K562 (cell line): ENCODE data around the gene KLB. TPM values are rescaled to one million over a fixed set of nuclear protein-coding genes. Genes with fewer than 3 reads are reported as not detected.

ENCODE experiments used
- ATAC-seq: fragments of 200-7000 bp; cut with Tn5 transposase; 3 replicates; pipeline ENCODE4 v1.9.1; 2020; ENCODE audit warnings: moderate library complexity
- BruUV-seq: library from RNA; stranded (reverse); fragments of 400-500 nt; replicated peaks from 2 replicates; lab custom pipeline; 2021; lab: Mats Ljungman, UMichigan
- CTCF ChIA-PET: fragments of 300-600 bp; formaldehyde crosslinking; extraction: SDS; loops from one replicate; lab custom pipeline; 2021; ENCODE audit warnings: low intra/inter-chr PET ratio; lab: Yijun Ruan, JAX
- POLR2A ChIA-PET: fragments of 300-600, 350-650 bp; sonication (Branson Sonifier 250); formaldehyde crosslinking; extraction: SDS; loops from one replicate; lab custom pipeline; 2021; ENCODE audit warnings: antibody characterized with exemption, inconsistent platforms; lab: Yijun Ruan, JAX
- DNase-seq, 4 experiments: peaks; one replicate each; pipeline versions ENCODE4 v3.0.0 to v3.0.0-alpha.2; 2011 to 2018; ENCODE audit warnings: low spot score in 3 of 4, mixed read lengths in 3 of 4; ENCODE audit errors: extremely low read depth in 1 of 4
- FAIRE-seq: peaks from 2 replicates; lab custom pipeline; 2011; peaks lifted over from hg19 to GRCh38; lab: Jason Lieb, UNC
- H2AFZ ChIP-seq: 2 replicates; pipeline ENCODE4 v1.6.0; 2011; ENCODE audit warnings: low read depth, low read length, control low read depth, inconsistent platforms
- H3K27ac ChIP-seq: fragments of 200-600 bp; 3 replicates; pipeline ENCODE4 v1.8.0; 2011; ENCODE audit warnings: low read depth, mild to moderate bottlenecking, control low read depth, inconsistent platforms, low read length, moderate library complexity, mixed read lengths; ENCODE audit errors: extremely low read depth
- H3K27me3 ChIP-seq, 2 experiments: fragments of 300-600 bp in 1 of 2; 2 replicates in 1 of 2; 3 replicates in 1 of 2; pipeline versions ENCODE4 v1.6.0 to v1.8.0; 2011; ENCODE audit warnings: inconsistent platforms in 2 of 2, low read length in 2 of 2, mild to moderate bottlenecking in 1 of 2, mixed read lengths in 1 of 2, moderate library complexity in 1 of 2; ENCODE audit not compliant: control insufficient read depth in 2 of 2, insufficient read depth in 2 of 2
- H3K36me3 ChIP-seq: fragments of 300-600 bp; 3 replicates; pipeline ENCODE4 v1.8.0; 2011; ENCODE audit warnings: mild to moderate bottlenecking, low read length, inconsistent platforms; ENCODE audit not compliant: control insufficient read depth, insufficient read depth
- H3K4me1 ChIP-seq, 2 experiments: fragments of 200-600 bp in 1 of 2; replicated peaks in 1 of 2; 2 replicates in 1 of 2; 3 replicates in 1 of 2; pipeline versions ENCODE4 v1.5.1 to v1.8.0; 2011; ENCODE audit warnings: inconsistent platforms in 2 of 2, low read length in 2 of 2, mild to moderate bottlenecking in 1 of 2, mixed read lengths in 1 of 2, moderate library complexity in 1 of 2; ENCODE audit not compliant: control insufficient read depth in 2 of 2, insufficient read depth in 2 of 2
- H3K4me2 ChIP-seq: 2 replicates; pipeline ENCODE4 v1.6.1; 2011; ENCODE audit warnings: low read length, control low read depth, inconsistent platforms, mixed read lengths; ENCODE audit not compliant: insufficient read depth
- H3K4me3 ChIP-seq: fragments of 200-600 bp; sonication (generic), shearing (Covaris generic); 2 replicates; pipeline ENCODE4 v1.5.1; 2016; ENCODE audit warnings: control low read depth, inconsistent platforms
- H3K79me2 ChIP-seq: fragments of 200-600 bp; 3 replicates; pipeline ENCODE4 v1.8.0; 2011; ENCODE audit warnings: low read length, inconsistent platforms; ENCODE audit not compliant: control insufficient read depth, insufficient read depth
- H3K9ac ChIP-seq, 2 experiments: 2 replicates each; pipeline versions ENCODE4 v1.6.0 to v1.6.1; 2011; ENCODE audit warnings: low read depth in 2 of 2, low read length in 2 of 2, control low read depth in 1 of 2, inconsistent platforms in 1 of 2, mild to moderate bottlenecking in 1 of 2, mixed read lengths in 1 of 2; ENCODE audit not compliant: insufficient read depth in 1 of 2
- H3K9me1 ChIP-seq: one replicate; pipeline ENCODE4 v1.6.0; 2011; ENCODE audit warnings: inconsistent platforms, mild to moderate bottlenecking, low read length, moderate library complexity; ENCODE audit not compliant: control insufficient read depth, insufficient read depth
- H3K9me3 ChIP-seq: replicated peaks from 2 replicates; pipeline ENCODE4 v1.5.1; 2011; ENCODE audit warnings: low read depth, low read length, inconsistent platforms; ENCODE audit not compliant: control insufficient read depth, insufficient read depth
- H4K20me1 ChIP-seq: replicated peaks from 2 replicates; pipeline ENCODE4 v1.6.1; 2011; ENCODE audit warnings: low read length, inconsistent platforms, mixed read lengths; ENCODE audit not compliant: control insufficient read depth, insufficient read depth
- AFF4 ChIP-seq: sonication (generic); formaldehyde crosslinking; IDR thresholded peaks from 2 replicates; pipeline ENCODE4 v1.8.0; 2023; ENCODE audit warnings: mild to moderate bottlenecking, missing genetic modification reagents
- ATF7 ChIP-seq: fragments of 450-650 bp; IDR thresholded peaks from 2 replicates; pipeline ENCODE4 v1.7.1; 2014; ENCODE audit warnings: mild to moderate bottlenecking, moderate library complexity
- C11orf30 ChIP-seq: fragments of 450-650 bp; IDR thresholded peaks from 2 replicates; pipeline ENCODE4 v1.6.1; 2016; ENCODE audit warnings: low read depth, mild to moderate bottlenecking
- CBX2 ChIP-seq: fragments of 200-600 bp; sonication (generic); IDR thresholded peaks from one replicate; pipeline ENCODE4 v1.6.1; 2012; ENCODE audit warnings: mild to moderate bottlenecking, low read length, inconsistent platforms; ENCODE audit not compliant: insufficient read depth, poor library complexity, severe bottlenecking
- CREB3 ChIP-seq: fragments of 450-650 bp; conservative IDR thresholded peaks from 2 replicates; pipeline ENCODE4 v1.6.1; 2016; ENCODE audit warnings: missing genetic modification characterization, low read depth, mild to moderate bottlenecking, missing compliant biosample characterization, moderate library complexity
- DEAF1 ChIP-seq: fragments of 450-650 bp; formaldehyde crosslinking; IDR thresholded peaks from 2 replicates; pipeline ENCODE4 v1.4.0; 2020; ENCODE audit warnings: mild to moderate bottlenecking, moderate library complexity
- DPF2 ChIP-seq: fragments of 450-650 bp; IDR thresholded peaks from 2 replicates; pipeline ENCODE4 v1.6.1; 2016
- JUND ChIP-seq, 2 experiments: IDR thresholded peaks; 2 replicates in 1 of 2; 3 replicates in 1 of 2; pipeline ENCODE4 v1.6.1; 2011; ENCODE audit warnings: borderline replicate concordance in 2 of 2, low read depth in 2 of 2, low read length in 2 of 2, improper control_type of control experiment in 1 of 2, missing biosample characterization in 1 of 2, missing genetic modification characterization in 1 of 2, missing genetic modification reagents in 1 of 2
- MAFG ChIP-seq: fragments of 450-650 bp; conservative IDR thresholded peaks from 2 replicates; pipeline ENCODE4 v1.6.1; 2016; ENCODE audit warnings: missing genetic modification characterization, missing compliant biosample characterization
- NCOA1 ChIP-seq: fragments of 450-650 bp; IDR thresholded peaks from 2 replicates; pipeline ENCODE4 v1.6.1; 2016; ENCODE audit warnings: low read depth
- POLR3G ChIP-seq: IDR thresholded peaks from 2 replicates; pipeline ENCODE4 v1.6.1; 2011; ENCODE audit not compliant: insufficient read length, insufficient replicate concordance; ENCODE audit errors: extremely low read depth
- RB1 ChIP-seq: fragments of 450-650 bp; IDR thresholded peaks from 2 replicates; pipeline ENCODE4 v1.6.1; 2017; ENCODE audit warnings: low read depth, mild to moderate bottlenecking
- SAP30 ChIP-seq: fragments of 200-600 bp; sonication (generic); IDR thresholded peaks from 2 replicates; pipeline ENCODE4 v1.6.1; 2012; ENCODE audit warnings: borderline replicate concordance, low read depth, mild to moderate bottlenecking, moderate library complexity, low read length, control low read depth, inconsistent platforms; ENCODE audit not compliant: insufficient read depth, poor library complexity, severe bottlenecking
- TCF7 ChIP-seq: sonication (generic); IDR thresholded peaks from 2 replicates; pipeline ENCODE4 v1.6.1; 2016; ENCODE audit warnings: antibody characterized with exemption, borderline replicate concordance
- ZNF316 ChIP-seq: fragments of 450-650 bp; IDR thresholded peaks from 2 replicates; pipeline ENCODE4 v1.6.1; 2016
- WGBS: fragments of 100-300 bp; shearing (Covaris generic); methylation state at CpG from one replicate; pipeline ENCODE4 v1.1.6; 2016; ENCODE audit warnings: low coverage, mixed read lengths; ENCODE audit not compliant: insufficient coverage; ENCODE audit errors: missing lambda C conversion rate; 5-methylcytosine and 5-hydroxymethylcytosine counted together
- in situ Hi-C: fragments of 300-500 bp; cut with MboI; formaldehyde crosslinking; loops from 4 replicates; pipeline ENCODE4 v1.15.0; 2018; ENCODE audit warnings: inconsistent platforms, mixed read lengths
- intact Hi-C: fragments of 100-400 bp; cut with micrococcal nuclease; formaldehyde crosslinking; loops from 2 replicates; pipeline ENCODE4 v1.14.2; 2022
- polyA plus RNA-seq, 8 experiments: library from polyadenylated mRNA; depleted of rRNA in 4 of 8; stranded (reverse) in 5 of 8; unstranded in 3 of 8; fragments of >200 nt; fragmentation: Nextera tagmentation in 2 of 8; fragmentation: Illumina TruSeq in 1 of 8; extraction: Ambion mirVana in 2 of 8; extraction: Trizol in 1 of 8; gene quantifications; 2 replicates each; pipeline versions ENCODE4 v1.2.1 to v1.2.3, GENCODE V29; 2011 to 2014; ENCODE audit warnings: inconsistent platforms in 1 of 8, missing spikeins in 1 of 8
- total RNA-seq, 7 experiments: library from RNA; depleted of rRNA in 6 of 7; stranded (reverse); fragments of >200 nt in 6 of 7; fragmentation: Illumina TruSeq in 2 of 7; extraction: Trizol in 2 of 7; gene quantifications; 2 replicates each; pipeline versions ENCODE4 v1.2.1 to v1.2.3, GENCODE V29; 2011 to 2021; ENCODE audit warnings: low replicate concordance in 1 of 7

The KLB gene
- total and polyA plus RNA-seq, 9 of the 15 experiments (the other 6 are each of a cell fraction or from before 2014, with no cell fraction given) = 0.04 to 0.13 TPM; not detected in 7

- peak overlapping the region in 1 of 2 experiments; percentile 38; a peak in 2 of 4 replicates for H3K9ac ChIP-seq
- no peaks in the 10 kb centered on the region for H3K36me3 ChIP-seq
- no TSS peak for BruUV-seq
- peak overlapping the region; percentile 91 for H2AFZ ChIP-seq
- no peaks in the 10 kb centered on the region for H3K9me3 ChIP-seq
- peak overlapping the region; percentile 54 for H3K4me2 ChIP-seq
- WGBS = 24% methylated on average over 10 of the region's 10 CpGs
- H3K27ac ChIP-seq = peak overlapping the region; percentile 28; the same call in 1 of the 3 replicates
- no peaks in the 10 kb centered on the region for H3K79me2 ChIP-seq
- peak in 2 of 4 experiments; percentile 40 to 53 for DNase-seq
- CTCF ChIA-PET = interaction anchor here (0.6 kb wide), 1 partner anchor 8 kb away, joined by 5 read pairs; no protein-coding TSS in a partner anchor
- H3K4me3 ChIP-seq = no peak overlapping the region
- peak; percentile 80 for ATAC-seq
- no peaks in the 10 kb centered on the region for H3K27me3 ChIP-seq
- in situ Hi-C loops = no loop called here
- H3K4me1 ChIP-seq = peaks cover 0 to 14% of the 10 kb centered on the region in 2 experiments; a peak in 3 of 5 replicates
- intact Hi-C loops = no loop called here
- FAIRE-seq = peak; percentile 74
- no peaks in the 10 kb centered on the region for H4K20me1 ChIP-seq
- H3K9me1 ChIP-seq = no peaks in the 10 kb centered on the region
- POLR2A ChIA-PET = interaction anchor here (0.6 to 1.5 kb wide), 6 partner anchors 9 to 213 kb away, joined by 3 to 6 read pairs (median 4); partner anchors contain the start of genes LIAS and RPL9
- TF ChIP-seq TCF7 = no peak
- peak; percentile 28; the same call in 1 of the 2 replicates for TF ChIP-seq DPF2
- TF ChIP-seq JUND (IDR thresholded peaks at IDR 0.05; ENCODE audit: borderline replicate concordance, low read depth, low read length) = peak; percentile 47; the same call in 1 of the 2 replicates
- TF ChIP-seq JUND (tag; IDR thresholded peaks at IDR 0.05; ENCODE audit: borderline replicate concordance, low read depth, low read length) = peak; percentile 26; the same call in 1 of the 3 replicates
- no peak for TF ChIP-seq AFF4 (CRISPR knock-in tag)
- TF ChIP-seq ZNF316 = peak; percentile 99
- no peak for TF ChIP-seq POLR3G
- peak; percentile 98 for TF ChIP-seq C11orf30
- no peak for TF ChIP-seq CBX2
- no peak for TF ChIP-seq RB1
- TF ChIP-seq NCOA1 = no peak
- no peak for TF ChIP-seq CREB3 (tag)
- TF ChIP-seq ATF7 = 0 out of 2 replicates have a peak, but pooled peaks have one; percentile 18
- TF ChIP-seq MAFG (tag) = peak; percentile 95
- TF ChIP-seq SAP30 = no peak
- TF ChIP-seq DEAF1 (CRISPR knock-in tag) = no peak
Observed at GRCh38 chr4:39427520-39428114, 20.9 kb downstream of the KLB start.
